ENCODE measurements around the gene SYNGR3.

- TF ChIP-seq POLR2A (IDR thresholded peaks at IDR 0.05; ENCODE audit: low read length) (no peak), GATA1 (IDR thresholded peaks at IDR 0.05; ENCODE audit: low read depth, low read length) (no peak)
These were observed 45.1 kb upstream of the SYNGR3 start for GRCh38 chr16:1944612-1945199.

Data from erythroblast (primary cell).